ENCODE measurements around the gene STK39.
A peak's percentile ranks its signal among the peaks of the same experiment; 100 is the strongest.
"Not testable (repeated sequence)": the region's sequence is repeated elsewhere in the genome, so short reads cannot be mapped to it uniquely, and the experiment has no call there.

STK39 gene

DNA sequence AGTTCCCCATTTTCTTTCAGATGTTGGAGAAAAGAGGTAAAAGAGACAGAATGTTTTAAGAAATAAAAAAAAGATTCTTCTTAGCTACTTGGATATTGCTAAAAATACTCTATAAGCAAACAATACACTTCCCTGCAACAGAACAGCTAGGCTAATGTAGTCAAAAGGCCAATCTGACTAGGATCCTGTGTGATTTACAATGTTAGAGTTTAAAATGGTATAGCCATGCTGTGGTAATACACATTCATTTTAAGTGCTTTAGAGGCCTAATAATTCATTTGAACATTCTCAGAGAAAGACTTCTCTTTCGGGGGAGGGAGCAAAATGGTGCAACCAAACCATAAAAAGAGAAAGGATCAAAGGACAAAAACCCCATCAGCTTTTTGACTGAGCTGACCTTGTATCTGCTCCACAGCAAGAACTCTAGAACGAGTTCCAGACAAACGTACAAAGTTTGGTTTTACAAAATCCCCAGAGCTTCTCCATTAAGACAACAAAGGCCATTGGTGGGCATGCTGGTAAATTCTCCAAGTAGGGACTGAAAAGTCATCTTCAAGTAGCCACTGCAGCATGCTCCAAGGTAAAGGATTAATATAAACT lies 200.2 kb downstream of the STK39 start:
- DNase-seq (ENCODE audit: low read depth): no peak

DNA sequence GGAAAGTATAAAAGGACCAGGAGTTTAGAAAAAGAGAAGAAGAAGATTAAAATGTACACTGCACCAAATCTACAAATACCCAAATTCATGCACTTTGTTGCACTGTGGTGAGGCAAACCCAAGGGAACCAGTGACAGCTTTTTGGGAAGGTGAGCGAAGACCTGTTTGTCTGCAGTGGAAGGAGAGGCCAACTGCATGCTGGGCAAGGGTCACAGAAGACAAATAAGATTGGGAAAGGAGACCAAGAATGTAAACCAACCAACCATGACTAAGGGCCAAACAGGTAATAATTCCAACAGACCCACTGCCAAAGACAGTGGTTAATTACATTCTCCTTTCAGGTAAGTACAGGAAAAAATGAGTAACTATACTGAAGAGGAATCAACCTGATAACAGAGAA lies 202.8 kb downstream of the STK39 start:
- no peak for DNase-seq (ENCODE audit: low read depth)

DNA sequence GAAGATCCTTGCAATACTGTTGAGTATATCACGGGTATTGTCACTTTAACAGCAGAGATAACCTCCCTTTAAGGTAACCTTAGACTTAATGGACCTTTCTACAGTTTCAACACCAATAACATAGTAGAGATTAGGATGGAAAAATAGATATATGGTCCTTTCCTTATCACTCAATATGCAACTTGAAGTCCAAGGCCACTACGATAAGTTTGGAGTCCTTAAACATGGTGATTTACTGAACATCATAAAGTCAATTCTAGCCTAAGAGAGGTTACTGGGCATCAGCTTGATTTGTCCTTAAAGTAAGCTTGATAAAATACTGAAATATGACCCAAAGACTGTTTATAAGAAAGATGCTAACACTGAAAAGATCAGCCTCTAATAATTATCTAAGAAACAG lies 203.2 kb downstream of the STK39 start:
- no peak for DNase-seq (ENCODE audit: low read depth)

DNA sequence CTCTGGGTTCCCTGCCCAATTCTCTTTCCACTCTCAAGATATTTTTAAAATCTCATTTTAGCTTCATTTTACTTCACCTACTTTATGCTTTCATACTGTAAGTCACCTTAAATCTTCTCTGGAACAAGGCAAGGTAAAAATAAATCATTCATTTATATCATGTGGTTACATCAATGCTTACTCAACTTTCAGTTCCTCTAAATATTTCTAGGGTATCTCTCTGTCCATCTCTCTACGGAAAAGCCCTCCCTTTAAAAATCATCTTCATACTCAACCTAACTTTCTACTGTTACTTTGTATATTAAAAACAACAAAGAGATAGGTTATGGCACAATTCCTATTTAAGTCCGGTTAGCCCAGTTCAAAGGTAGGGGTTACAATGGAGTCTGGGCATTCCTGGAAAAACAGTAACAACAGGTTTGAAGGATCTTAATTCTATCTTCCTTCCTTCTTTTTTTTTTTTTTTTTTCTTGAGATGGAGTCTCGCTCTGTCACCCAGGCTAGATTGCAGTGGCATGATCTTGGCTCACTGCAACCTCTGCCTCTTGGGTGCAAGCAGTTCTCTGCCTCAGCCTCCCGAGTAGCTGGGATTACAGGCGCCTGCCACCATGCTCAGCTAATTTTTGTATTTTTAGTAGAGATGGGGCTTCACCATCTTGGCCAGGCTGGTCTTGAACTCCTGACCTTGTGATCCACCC lies 205.1 kb downstream of the STK39 start:
- not testable (repeated sequence) for DNase-seq (ENCODE audit: low read depth)

DNA sequence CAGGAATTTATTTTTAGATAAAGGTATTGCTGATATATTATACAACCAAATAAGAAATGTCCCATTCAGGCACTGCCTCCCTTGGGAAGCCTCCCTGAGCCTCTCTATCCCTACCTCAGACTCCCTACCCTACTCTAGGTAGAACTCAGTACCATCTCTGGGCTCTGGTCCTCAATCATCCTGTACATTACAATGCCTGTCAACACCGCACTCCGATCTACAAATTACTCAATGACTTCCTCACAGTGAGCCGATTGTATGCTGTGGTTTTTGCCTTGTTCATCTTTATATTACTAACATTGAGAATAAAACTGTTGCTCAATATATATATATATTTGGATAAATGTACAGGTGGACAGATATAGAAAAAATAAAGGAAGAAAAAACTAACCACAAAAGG lies 207.5 kb downstream of the STK39 start:
- DNase-seq (ENCODE audit: low read depth): no peak

DNA sequence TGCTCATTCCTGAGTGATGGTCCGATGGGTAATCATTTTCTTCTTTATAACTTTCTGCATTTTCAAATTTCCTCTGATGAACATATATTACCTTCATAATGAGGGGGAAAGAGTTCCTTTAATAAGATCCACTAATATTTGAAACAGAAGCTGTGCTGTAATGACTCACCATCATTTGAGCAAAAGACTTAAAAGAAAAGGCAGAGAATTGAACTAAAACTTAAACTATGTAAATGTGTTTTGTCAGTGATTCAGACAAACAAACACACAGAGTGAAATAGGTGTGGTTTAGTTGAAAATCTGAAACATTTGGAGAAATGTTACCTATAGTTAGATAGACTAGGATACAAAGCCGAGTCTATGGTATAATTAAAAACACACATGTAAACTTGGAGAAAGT lies 209.6 kb downstream of the STK39 start:
- no peak for DNase-seq (ENCODE audit: low read depth)

DNA sequence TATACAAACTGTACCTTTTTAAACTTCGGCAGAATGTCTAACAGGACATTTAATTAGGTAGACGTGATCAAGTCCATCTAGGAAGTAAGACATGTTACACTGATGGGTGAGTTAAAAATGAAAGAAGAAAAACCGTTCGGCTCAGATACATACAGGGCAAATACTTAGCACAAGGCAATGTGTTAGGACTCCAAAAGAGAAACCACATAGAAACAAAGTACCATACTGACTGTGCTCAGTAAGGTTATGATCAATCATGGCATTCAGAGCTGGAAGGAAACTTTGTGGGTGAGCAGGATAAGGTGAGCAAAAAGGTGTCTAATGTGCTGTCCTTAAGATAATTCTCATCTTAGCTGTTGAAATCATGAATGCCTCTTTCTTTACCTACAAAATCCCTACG lies 211.9 kb downstream of the STK39 start:
- DNase-seq (ENCODE audit: low read depth): no peak

DNA sequence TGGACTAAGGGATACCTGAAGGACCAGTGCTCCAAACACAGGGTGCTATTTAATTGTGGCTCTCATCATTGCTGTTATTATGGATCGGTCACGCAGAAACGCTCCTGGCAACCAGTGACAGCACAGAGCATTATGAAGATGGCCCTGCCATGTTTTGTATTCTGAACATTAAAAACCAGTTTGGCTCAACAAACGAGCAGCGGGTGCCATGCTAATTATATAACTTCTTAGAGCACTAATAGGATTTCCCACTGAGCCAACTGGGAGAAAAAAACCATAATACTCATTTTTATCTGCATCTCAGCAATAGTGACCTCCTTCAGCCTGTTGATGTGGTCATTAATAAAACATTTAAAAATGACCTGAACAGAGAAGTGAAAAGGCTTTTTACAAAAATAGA lies 212.8 kb downstream of the STK39 start:
- DNase-seq (ENCODE audit: low read depth): no peak

DNA sequence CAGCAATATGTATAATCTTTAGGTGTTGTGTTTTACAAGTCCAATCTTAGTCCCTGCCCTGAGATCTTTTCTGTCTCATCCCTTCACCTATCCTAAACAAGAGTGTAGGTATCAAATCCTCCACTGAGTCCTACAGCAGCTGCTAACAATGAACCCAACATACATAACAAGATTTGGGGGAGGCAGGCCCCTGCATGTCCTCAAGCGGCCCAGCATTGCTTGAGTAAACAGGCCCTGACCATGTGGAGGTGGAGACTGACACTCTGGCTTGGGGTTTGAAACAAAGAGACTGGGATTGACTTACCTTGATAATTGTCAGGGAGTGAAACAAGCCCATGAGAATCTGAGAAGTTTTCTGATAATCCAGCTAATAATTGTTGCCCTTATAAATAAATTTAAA lies 213.4 kb downstream of the STK39 start:
- DNase-seq (ENCODE audit: low read depth): no peak

DNA sequence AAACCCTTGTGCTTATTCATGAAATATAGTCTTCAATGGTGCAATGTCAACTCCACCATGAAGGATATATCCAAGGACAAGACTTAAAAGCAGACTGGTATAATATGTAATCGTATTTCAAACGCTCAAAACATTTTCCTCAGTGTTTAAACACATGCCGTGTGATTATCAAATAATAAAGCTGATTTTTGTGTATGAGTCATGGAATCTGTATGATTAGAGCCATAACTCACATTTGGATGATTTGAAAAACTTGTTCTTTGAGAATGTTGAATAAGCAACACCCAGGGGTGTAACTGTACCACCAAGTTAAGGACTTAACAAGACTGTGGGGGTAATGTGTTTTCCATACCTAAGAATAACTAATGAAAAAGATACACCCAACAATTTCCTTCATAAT lies 215.3 kb downstream of the STK39 start:
- DNase-seq (ENCODE audit: low read depth): no peak

DNA sequence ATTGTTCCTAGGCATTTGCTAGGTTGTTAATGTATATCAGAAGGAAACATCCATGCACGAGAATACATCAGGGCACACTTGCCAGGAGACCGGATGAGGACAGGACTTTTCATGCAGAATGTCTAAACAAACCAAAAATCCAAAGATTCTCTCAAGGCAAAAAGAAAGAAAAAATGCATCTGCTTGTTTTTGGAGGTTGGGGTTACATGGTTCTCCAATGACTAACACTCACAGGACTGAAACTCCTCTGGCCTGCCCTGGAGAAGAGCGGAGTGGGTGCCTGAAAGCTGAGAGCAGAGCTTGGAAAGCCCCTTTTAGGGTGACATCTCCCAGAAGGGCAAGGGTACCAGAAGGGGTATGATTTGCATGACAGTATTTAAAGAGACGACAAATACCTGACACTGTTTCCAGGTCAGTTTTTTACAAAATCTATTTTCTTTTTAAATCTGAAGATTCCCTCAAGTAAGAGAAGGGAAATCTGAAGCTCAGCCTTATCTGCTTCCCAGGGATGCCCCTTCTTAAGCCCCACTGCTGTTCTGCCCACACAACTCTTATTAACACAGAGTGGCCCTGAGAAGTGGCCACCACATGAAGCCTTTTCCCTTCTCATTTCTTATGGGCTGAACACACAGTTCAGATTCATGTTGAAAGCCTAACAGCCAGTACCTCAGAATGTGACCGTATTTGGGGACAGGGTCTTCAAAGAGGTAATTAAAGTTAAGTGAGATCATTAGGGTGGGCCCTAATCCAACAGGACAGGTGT lies 216.4 kb downstream of the STK39 start:
- peak; percentile 49 for DNase-seq (ENCODE audit: low read depth)

DNA sequence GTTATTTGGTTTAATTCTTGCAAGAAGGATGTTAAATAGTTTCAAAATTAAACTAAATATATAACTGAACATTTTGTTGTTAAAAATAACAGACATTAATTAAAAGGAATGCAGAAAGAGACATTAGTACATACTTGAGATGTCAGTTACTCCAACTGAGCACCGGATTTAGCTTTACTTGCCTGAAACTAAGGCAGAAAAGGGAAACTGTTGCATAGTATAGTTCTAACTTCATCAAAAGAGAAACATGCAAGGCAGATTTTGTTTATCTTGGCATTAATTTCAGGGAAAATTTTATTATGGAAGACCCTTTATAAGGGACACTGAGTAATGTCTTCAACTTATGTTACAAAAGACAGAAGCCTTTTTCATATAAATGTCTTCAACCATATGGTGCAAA lies 218.3 kb downstream of the STK39 start:
- DNase-seq (ENCODE audit: low read depth): no peak

DNA sequence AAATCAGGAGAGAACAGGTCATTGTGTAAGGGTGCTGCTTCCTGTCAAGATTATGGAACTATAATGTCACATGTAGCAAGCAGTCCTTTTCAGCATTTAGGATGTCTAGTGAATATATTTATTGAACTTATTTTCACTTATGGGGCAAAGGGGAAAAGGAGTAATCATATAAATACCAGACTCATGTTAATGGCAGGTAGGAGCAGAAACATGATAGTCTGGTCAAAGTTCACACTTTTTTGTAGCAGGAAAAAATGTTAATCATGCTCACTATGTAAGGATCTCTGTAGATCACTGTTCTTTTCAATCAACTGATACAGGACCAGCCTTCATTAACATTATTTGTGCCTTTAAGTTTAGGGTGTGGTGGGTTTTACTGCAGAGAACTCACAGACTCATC lies 219.0 kb downstream of the STK39 start:
- DNase-seq (ENCODE audit: low read depth): no peak

DNA sequence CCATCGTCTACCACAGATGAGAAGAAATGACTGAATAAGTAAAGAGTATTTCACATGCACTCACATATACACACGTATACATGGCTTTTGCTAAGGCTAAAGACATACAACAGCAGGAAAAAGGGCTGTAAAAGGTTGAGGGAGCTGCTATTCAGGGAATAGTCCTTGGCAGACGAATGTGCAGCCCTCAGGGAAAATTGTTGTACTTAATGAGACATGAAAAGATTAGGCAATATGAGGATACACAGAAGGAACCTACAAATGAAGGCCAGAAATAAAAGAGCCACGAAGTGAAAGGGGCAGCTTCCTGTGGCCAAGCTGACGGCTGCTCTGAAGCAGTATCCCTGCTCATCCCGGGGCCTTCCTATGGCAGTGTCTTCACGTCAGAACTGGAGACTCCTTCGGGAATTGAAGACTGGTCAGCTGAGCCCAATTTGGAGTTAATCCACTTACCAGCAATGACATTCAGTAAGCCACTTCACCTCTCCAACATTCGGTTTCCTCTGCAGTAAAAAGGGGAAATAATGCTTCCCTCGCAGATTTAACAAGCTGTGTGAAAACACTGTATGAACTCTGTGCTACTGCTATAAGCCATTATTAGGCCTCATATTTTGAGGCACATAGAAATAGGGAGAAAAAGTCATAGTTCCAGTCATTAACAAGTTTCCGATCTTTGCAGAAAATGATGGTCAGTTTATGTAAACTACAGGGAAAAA lies 221.8 kb downstream of the STK39 start:
- no peak for DNase-seq (ENCODE audit: low read depth)

DNA sequence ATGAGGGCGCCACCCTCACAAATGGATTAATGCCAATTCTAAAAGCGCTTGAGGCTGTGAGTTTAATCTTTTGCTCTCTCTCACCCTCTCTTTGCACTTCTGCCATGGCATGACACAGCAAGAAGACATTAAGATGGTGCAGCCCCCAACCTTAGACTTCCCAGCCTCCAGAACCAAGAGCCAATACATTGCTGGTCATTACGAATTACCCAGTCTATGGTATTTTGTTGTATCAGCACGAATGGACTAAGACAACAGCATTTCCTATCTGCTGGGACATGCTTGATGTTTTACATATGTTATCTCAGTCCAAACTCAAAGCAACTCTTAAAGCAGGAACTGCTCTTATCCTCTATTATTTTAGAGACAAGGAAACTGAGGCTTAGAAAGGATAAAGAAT lies 222.9 kb downstream of the STK39 start:
- no peak for DNase-seq (ENCODE audit: low read depth)

DNA sequence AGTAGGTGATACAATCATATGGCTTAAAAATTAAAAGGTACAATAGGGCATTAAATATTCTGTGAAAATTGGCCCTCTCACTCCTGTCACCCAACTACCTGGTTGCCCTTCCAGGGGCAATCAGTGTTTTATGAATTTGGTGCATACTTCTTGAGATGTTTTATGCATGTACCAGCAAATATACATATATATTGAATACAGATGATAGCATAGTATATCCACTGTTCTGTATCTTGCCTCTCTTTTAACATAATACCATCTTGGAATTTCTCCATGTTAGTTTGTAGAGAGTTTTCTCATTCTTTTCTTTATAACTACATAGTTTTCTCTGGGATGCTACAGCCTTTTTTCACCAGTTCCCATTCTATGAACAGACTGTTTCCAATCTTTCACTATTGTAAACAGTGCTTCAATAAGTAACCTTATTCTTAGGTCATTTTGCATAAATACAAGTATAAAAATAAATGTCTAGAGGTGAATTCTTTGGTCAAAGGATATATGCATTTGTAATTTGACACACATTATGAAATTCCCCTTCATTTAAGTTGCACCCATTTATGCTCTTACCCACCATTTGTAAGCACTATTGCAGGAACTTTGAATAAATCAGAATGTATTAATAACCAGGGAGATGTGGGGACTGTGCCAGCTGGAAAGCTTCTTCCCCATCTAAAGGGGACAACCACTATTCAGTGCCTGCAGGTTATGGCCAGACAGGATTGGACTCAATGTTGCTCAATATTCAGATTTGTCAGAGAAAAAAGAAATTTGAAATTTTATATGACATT lies 225.4 kb downstream of the STK39 start:
- no peak for DNase-seq (ENCODE audit: low read depth)

DNA sequence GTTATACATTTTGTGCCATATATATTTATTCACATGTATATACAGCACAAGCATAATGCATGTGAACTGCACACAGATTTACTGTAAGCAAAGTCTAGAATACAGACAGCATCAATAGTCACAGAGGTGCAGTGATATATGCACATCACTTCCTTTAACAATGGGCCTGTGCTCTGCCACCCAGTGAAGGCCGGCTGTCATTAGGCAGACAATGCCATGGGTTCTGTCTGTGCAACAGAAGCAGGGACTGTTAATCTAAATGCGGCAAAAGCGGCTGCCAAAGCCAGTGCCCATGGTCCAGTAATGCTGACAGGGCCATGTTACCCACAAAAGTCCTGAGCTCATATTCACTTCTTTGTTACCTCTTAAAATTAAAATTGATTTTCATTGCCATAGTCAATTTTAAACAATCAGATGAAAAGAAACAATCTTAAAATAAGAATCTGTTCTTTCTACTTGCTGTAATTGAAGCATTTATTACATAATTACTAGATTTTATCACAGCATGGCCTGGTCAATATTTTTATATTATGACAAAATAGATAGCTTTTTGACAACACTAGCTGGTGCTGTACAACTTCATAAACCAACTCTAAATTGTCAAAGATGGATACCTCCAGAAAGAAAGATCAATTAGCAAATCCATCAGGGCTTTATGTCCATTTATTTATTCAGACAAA lies 232.0 kb downstream of the STK39 start:
- DNase-seq (ENCODE audit: low read depth): no peak

DNA sequence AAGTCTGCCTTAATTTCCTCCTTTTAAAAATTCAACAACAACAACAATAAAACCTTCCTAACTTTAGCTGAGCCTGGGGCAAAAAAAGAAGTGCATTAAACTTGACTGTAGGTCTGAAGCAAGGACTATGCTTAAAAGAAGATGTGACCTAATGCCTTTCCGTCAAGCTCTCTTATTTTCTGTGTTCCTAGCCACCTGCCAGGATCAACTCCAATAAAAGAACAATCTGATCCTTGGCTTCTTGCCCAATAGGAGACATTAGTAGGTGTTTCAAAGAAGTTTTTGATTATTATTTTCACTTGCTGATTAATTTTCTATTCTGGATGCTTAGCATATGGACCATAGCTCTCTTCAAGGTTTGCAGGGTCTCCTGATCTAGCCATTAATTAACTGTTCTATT lies 237.5 kb downstream of the STK39 start:
- no peak for DNase-seq (ENCODE audit: low read depth)

DNA sequence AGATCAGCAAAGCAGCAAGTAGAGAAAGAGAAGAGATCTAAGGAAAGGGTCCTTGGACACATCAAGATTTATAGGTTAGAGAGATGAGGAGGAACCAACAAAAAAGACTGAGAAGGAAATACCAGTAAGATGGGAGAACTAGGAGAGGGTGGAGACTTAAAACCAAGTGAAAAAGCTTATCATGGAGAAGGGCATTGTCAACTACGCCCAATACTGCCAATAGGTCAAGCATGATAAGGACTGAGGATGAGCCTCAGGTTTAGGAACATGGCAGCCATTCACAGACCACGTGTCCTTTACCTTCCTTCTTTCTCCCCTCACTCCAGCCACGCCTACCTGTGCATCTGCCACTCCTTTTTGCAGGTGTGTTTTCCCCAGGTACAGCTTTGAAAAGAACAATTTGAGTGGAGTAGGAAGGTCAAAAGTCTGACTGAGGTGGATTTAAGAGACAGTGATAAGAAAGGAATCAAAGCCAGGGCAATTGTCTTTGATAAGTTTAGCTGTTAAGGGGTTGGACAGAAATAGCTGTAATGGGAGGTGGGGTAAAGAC lies 238.7 kb downstream of the STK39 start:
- DNase-seq (ENCODE audit: low read depth): no peak

DNA sequence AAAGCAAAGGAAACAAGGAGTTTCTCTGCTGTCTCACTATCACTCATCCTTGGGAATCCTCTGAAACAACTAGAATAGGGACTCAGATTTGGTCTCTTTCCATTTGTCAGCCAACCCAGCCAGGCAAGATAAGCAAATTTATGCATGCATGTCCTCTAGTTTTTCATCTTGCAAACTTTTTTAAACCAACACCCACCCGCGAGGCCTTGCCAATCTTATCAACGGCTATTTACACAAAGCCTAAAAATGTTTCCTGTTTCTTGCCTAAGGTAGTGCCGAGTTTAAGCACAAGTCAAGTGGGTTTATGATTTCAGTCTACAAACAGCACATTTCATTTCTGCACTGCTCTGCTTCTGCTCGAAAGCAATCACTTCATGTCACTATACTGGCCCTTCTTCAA lies 240.9 kb downstream of the STK39 start:
- no peak for DNase-seq (ENCODE audit: low read depth)

DNA sequence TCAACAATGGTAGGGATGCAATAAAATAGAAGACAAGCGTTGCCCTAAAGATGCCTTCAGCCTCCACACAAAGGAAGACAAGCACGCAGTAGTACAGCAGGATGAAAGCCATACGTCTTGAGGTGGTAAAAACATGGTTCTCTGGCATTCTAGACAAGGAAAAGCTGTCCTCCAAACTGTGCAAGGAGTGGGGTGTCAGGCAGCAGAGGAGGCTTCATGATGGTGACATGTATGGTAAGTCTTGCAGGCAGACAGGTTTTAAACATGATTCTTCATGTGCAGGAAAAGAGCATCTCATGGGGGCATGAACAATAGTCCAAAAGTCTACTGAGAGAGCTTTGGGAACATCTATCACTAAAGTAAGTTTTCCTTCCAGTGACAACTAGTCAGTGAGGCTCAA lies 241.8 kb downstream of the STK39 start:
- DNase-seq (ENCODE audit: low read depth): no peak

Data from stromal cell of bone marrow (primary cell).